ENCODE results near the gene TPRN.

Gene TPRN

GRCh38 chr9:137172901-137173795 lies 27.4 kb downstream of the TPRN start:
- no peak for DNase-seq (ENCODE audit: low read depth)

- DNase-seq (ENCODE audit: low read depth), result no peak
Measured at GRCh38 chr9:137171149-137171900, 29.2 kb downstream of the TPRN start.

GRCh38 chr9:137170486-137171148 lies 29.9 kb downstream of the TPRN start:
- no peak for DNase-seq (ENCODE audit: low read depth)

- no peak for DNase-seq (ENCODE audit: low read depth)
Measured at GRCh38 chr9:137169896-137170358, 30.6 kb downstream of the TPRN start, which contains the start of gene LRRC26. TSS of gene LRRC26 (minus strand) at chr9:137170051. CDS start at chr9:137169943, 108 bp downstream.

- no peak for DNase-seq (ENCODE audit: low read depth)
Measured at GRCh38 chr9:137168904-137169856, 31.4 kb downstream of the TPRN start.

GRCh38 chr9:137168573-137168903 lies 32.0 kb downstream of the TPRN start:
- no peak for DNase-seq (ENCODE audit: low read depth)

- no peak for DNase-seq (ENCODE audit: low read depth)
Measured at GRCh38 chr9:137167747-137168572, 32.6 kb downstream of the TPRN start.

GRCh38 chr9:137167277-137167746 lies 33.2 kb downstream of the TPRN start:
- DNase-seq (ENCODE audit: low read depth), result no peak

GRCh38 chr9:137166380-137167229 lies 33.9 kb downstream of the TPRN start:
- DNase-seq (ENCODE audit: low read depth), result no peak

- no peak for DNase-seq (ENCODE audit: low read depth)
Measured at GRCh38 chr9:137165250-137165836, 35.2 kb downstream of the TPRN start.

- no peak for DNase-seq (ENCODE audit: low read depth)
Measured at GRCh38 chr9:137164370-137165249, 35.9 kb downstream of the TPRN start.

GRCh38 chr9:137163805-137164204 lies 36.7 kb downstream of the TPRN start:
- no peak for DNase-seq (ENCODE audit: low read depth)

- no peak for DNase-seq (ENCODE audit: low read depth)
Measured at GRCh38 chr9:137163365-137163715, 37.2 kb downstream of the TPRN start.

- no peak for DNase-seq (ENCODE audit: low read depth)
Measured at GRCh38 chr9:137162505-137163364, 37.8 kb downstream of the TPRN start.

- DNase-seq (ENCODE audit: low read depth), result no peak
Measured at GRCh38 chr9:137161558-137162486, 38.7 kb downstream of the TPRN start.
